ENCODE results near the gene EDN1.

EDN1 gene

DNA sequence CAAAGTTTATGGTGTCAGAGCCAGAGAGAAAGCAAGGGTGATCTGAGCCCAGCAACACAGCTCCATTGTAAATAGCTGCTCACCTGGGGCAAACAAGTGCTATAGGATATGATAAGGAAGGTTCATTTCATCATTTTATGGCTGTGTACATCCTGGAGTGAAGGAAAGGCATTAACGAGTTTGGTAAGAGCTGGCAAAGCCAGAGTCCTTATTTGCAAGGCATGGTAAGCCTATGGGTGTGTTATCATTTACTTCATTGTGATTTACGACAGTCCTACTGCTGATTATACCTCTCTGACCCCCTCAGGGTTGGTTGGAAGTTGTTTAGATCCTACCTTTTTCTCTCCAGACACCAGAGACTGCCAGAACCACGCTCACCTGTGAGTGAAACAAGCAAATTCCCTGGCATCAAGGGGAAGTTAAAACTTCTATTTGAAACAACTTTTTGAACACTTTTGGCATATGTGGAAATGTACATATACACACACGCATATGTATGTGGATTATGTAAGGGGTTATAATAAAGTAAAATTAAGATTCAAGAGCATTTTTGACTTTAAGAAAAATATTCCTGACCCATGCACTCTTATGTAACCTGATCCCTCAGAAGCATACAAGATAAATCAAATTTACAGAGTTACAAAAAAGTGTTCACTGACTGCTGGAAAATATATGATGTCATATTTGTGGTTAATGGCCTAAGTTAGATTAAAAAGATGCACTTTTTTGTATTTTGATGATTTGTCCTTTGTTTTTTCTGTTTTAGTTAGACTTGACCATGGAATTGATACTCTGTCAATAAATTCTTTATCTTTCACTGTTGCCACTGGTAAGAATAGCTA lies 40.4 kb upstream of the EDN1 start:
- TF ChIP-seq, protein P1, sequence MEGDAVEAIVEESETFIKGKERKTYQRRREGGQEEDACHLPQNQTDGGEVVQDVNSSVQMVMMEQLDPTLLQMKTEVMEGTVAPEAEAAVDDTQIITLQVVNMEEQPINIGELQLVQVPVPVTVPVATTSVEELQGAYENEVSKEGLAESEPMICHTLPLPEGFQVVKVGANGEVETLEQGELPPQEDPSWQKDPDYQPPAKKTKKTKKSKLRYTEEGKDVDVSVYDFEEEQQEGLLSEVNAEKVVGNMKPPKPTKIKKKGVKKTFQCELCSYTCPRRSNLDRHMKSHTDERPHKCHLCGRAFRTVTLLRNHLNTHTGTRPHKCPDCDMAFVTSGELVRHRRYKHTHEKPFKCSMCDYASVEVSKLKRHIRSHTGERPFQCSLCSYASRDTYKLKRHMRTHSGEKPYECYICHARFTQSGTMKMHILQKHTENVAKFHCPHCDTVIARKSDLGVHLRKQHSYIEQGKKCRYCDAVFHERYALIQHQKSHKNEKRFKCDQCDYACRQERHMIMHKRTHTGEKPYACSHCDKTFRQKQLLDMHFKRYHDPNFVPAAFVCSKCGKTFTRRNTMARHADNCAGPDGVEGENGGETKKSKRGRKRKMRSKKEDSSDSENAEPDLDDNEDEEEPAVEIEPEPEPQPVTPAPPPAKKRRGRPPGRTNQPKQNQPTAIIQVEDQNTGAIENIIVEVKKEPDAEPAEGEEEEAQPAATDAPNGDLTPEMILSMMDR (IDR thresholded peaks at IDR 0.05): no peak
- TF ChIP-seq ZFX (IDR thresholded peaks at IDR 0.05; ENCODE audit: borderline replicate concordance): no peak
- H3K27ac ChIP-seq: peak overlapping the region; percentile 9; the same call in 1 of the 2 replicates

DNA sequence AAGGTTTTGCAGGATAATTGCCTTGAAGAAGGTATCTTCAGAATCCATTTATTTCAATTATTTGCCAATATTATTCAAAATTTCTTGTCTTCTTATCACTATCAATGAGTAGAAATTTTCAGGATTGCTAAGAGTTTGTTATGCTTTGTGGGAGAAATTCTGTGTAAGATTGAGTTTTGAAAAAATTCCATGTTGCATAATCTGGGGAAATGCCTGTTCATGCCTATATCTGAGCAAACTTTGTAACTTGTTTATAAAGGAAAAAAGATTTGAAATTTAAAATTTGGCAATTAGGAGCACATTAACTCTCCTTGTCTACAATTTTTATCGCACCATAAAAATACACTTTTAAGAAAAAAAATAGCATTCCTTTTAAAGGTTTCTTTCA lies 39.8 kb upstream of the EDN1 start:
- TF ChIP-seq, protein P1 (IDR thresholded peaks at IDR 0.05): no peak
- TF ChIP-seq ZFX (IDR thresholded peaks at IDR 0.05; ENCODE audit: borderline replicate concordance): no peak
- H3K27ac ChIP-seq: no peak overlapping the region

DNA sequence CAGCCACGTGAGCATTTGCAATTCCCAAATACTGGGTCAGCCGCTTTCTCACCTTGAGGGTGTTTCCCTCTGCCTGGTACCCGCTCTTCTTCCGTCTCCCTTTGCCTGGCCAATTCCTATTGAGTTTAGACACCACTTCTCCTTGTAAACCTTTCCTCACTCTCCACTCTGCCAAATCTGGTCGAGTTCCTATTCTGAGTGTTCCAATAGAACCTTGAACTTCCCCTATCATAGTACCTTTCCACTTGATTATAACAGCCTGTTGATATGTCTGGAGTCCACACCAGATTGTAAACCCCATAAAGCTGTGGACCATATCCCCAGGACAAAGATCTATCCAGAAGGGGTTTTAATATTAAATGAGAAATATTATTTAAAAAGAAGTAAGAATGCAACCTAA lies 36.0 kb upstream of the EDN1 start:
- H3K27ac ChIP-seq: no peak overlapping the region
- no peak for TF ChIP-seq ZFX (IDR thresholded peaks at IDR 0.05; ENCODE audit: borderline replicate concordance)
- TF ChIP-seq, protein P1 (IDR thresholded peaks at IDR 0.05): no peak

- no peak overlapping the region for H3K27ac ChIP-seq
- no peak for TF ChIP-seq ZFX (IDR thresholded peaks at IDR 0.05; ENCODE audit: borderline replicate concordance)
- TF ChIP-seq, protein P1 (IDR thresholded peaks at IDR 0.05): no peak
These were observed 32.0 kb upstream of the EDN1 start for GRCh38 chr6:12258191-12258590.

DNA sequence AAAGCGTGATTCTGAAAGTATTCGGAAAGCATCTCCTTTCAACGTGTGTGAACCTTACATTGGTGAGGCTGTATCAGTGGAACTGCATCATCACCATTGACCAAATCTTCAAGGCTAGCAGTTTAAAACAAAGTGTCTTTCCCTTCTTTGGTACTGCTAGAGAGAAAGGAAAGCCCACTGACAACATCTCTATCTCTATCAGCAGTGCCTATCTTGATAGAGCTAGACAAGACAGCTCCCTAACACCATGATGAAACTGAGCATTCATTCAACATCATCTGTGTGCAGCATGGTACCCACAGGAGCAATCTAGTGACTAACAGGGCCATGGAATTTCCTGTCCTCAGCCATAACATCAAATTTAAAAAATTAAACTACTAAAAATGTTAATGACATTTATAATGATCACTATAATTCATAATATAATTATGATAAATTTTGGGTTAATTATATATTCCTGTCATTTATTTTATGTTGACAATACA lies 31.5 kb upstream of the EDN1 start:
- no peak overlapping the region for H3K27ac ChIP-seq
- TF ChIP-seq, protein P1 (IDR thresholded peaks at IDR 0.05): no peak
- no peak for TF ChIP-seq ZFX (IDR thresholded peaks at IDR 0.05; ENCODE audit: borderline replicate concordance)

DNA sequence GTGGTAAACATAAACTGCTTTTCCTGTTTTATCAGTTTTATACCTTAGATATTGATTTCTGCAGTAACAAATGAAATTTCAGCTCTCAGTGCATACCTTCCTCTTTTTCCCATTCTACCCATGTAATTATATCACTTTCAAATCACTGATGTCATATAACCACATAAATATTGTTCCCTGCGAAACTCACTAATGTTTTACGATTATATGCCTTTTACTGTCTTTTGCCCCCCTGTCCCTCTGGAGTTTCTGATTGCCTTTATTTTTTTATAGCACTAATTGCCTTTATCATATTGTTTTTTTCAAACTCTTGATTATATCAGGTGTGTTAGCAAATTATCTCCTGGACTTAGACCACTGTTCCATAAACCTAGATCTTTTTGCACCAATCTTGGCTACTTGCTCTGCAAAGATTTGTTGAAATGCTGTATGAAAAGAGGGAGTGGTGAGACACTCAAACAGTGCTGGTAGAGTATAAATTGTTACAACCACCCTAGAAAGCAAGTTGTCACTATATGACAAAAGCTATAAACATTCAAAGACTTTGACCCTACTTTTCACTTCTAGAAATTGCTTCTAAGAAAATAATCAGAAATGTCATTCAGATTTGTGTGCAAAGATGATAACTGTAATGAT lies 29.6 kb upstream of the EDN1 start:
- no peak overlapping the region; the same call in 1 of the 2 replicates for H3K27ac ChIP-seq
- TF ChIP-seq, protein P1 (IDR thresholded peaks at IDR 0.05): no peak
- no peak for TF ChIP-seq ZFX (IDR thresholded peaks at IDR 0.05; ENCODE audit: borderline replicate concordance)

- no peak overlapping the region for H3K27ac ChIP-seq
- TF ChIP-seq, protein P1 (IDR thresholded peaks at IDR 0.05): no peak
These were observed 28.7 kb upstream of the EDN1 start for GRCh38 chr6:12261502-12261901.
